Astrocyte (in vitro differentiated cells and primary cell): ENCODE results near the gene PPP4R2.

Source experiments
- EZH2 ChIP-seq: IDR thresholded peaks from 2 replicates; pipeline ENCODE4 v1.6.1; 2012; ENCODE audit warnings: mild to moderate bottlenecking, low read length, inconsistent platforms; ENCODE audit not compliant: insufficient read depth
- TF ChIP-seq, protein P1 (sequence below): IDR thresholded peaks from 2 replicates; pipeline ENCODE4 v1.5.1; 2011; ENCODE audit warnings: low read depth, mild to moderate bottlenecking, inconsistent platforms, low read length, moderate library complexity; ENCODE audit not compliant: insufficient read depth

DNA sequence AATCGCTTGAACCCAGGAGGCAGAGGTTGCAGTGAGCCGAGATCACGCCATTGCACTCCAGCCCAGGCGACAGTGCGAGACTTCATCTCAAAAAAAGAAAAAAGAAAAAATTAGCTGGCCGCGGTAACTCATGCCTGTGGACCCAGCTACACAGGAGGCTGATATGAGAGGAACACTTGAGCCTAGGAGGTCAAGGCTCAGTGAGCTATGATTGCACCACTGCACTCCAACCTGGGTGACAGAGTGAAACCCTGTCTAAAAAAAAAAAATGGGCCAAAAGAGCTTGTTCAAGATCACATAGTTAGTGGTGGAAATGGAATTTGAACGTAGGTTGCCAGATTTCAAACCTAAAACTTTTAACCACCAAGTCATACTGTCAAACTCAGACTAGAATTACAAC lies 46.2 kb upstream of the PPP4R2 start:
- TF ChIP-seq EZH2, result no peak
- TF ChIP-seq, protein P1, sequence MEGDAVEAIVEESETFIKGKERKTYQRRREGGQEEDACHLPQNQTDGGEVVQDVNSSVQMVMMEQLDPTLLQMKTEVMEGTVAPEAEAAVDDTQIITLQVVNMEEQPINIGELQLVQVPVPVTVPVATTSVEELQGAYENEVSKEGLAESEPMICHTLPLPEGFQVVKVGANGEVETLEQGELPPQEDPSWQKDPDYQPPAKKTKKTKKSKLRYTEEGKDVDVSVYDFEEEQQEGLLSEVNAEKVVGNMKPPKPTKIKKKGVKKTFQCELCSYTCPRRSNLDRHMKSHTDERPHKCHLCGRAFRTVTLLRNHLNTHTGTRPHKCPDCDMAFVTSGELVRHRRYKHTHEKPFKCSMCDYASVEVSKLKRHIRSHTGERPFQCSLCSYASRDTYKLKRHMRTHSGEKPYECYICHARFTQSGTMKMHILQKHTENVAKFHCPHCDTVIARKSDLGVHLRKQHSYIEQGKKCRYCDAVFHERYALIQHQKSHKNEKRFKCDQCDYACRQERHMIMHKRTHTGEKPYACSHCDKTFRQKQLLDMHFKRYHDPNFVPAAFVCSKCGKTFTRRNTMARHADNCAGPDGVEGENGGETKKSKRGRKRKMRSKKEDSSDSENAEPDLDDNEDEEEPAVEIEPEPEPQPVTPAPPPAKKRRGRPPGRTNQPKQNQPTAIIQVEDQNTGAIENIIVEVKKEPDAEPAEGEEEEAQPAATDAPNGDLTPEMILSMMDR, result no peak
